ENCODE data around the gene GNS.

DNA sequence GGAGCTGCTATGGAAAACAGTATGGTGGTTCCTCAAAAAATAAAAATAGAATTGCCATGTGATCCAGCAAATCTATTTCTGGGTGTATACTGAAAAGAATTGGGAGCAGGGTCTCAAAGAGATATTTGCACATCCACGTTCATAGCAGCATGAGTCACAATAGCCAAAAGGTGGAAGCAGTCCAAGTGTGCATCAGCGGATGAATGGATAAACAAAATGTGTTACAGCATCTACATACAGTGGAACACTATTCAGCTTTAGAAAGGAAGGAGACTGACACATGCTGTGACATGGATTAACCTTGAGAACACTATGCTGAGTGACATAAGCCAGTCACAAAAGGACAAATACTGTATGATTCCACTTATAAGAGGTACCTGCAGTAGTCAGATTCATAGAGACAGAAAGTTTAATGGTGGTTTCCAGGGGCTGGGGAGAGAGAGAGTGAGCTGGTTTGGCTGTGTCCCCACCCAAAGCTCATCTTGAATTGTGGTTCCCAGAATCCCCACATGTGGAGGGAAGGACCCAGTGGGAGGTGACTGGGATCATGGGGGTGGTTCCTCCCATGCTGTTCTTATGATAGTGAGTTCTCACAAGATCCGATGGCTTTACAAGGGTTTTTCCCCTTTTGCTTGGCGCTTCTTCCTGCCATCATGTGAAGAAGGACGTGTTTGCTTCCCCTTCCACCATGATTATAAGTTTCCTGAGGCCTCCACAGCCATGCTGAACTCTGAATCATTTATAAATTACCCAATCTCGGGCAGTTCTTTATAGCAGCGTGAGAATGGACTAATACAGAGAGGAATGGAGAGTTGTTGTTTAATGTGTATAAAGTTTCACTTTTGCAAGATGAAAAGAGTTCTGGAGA lies 47.6 kb upstream of the GNS start:
- TF ChIP-seq, protein P1, sequence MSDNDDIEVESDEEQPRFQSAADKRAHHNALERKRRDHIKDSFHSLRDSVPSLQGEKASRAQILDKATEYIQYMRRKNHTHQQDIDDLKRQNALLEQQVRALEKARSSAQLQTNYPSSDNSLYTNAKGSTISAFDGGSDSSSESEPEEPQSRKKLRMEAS (IDR thresholded peaks at IDR 0.05; ENCODE audit: insufficient read depth, insufficient read length), result no peak
- TF ChIP-seq MYC (IDR thresholded peaks at IDR 0.05; ENCODE audit: low read depth, low read length) (no peak), POLR2A (IDR thresholded peaks at IDR 0.05; ENCODE audit: low read depth, low read length) (no peak), POLR2AphosphoS5 (IDR thresholded peaks at IDR 0.05; ENCODE audit: insufficient read depth, low read depth, low read length) (no peak)
- TF ChIP-seq, protein P2, sequence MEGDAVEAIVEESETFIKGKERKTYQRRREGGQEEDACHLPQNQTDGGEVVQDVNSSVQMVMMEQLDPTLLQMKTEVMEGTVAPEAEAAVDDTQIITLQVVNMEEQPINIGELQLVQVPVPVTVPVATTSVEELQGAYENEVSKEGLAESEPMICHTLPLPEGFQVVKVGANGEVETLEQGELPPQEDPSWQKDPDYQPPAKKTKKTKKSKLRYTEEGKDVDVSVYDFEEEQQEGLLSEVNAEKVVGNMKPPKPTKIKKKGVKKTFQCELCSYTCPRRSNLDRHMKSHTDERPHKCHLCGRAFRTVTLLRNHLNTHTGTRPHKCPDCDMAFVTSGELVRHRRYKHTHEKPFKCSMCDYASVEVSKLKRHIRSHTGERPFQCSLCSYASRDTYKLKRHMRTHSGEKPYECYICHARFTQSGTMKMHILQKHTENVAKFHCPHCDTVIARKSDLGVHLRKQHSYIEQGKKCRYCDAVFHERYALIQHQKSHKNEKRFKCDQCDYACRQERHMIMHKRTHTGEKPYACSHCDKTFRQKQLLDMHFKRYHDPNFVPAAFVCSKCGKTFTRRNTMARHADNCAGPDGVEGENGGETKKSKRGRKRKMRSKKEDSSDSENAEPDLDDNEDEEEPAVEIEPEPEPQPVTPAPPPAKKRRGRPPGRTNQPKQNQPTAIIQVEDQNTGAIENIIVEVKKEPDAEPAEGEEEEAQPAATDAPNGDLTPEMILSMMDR (IDR thresholded peaks at IDR 0.05; ENCODE audit: extremely low read depth in 1 of 2, insufficient read depth in 1 of 2, low read depth in 1 of 2, low read length in 2 of 2), result no peak

All from endothelial cell of umbilical vein (primary cell).